SK-MEL-5 (cell line): ENCODE measurements around the gene FHOD1. TPM values are rescaled to one million over a fixed set of nuclear protein-coding genes. Genes with fewer than 3 reads are reported as not detected.
A peak's percentile ranks its signal among the peaks of the same experiment; 100 is the strongest.

ENCODE experiments used
- DNase-seq: peaks from one replicate; pipeline ENCODE4 v3.0.0-alpha.2; 2016; ENCODE audit warnings: low read depth, low spot score
- in situ Hi-C: cut with HindIII; loops from 2 replicates; pipeline ENCODE4 v1.10.0; 2016; ENCODE audit warnings: low sequenced_read_pairs, high pct_unique_total_duplicates, low pct_unique_long_range_greater_than_20kb
- total RNA-seq: library from RNA; depleted of rRNA; stranded (reverse); fragments of >200 nt; shearing (Covaris generic); gene quantifications from 2 replicates; pipeline ENCODE4 v1.2.3, GENCODE V29; 2014

The FHOD1 gene
- total RNA-seq, 1 experiment from 2014 or later = 10.5 TPM

GRCh38 chr16:67241008-67241900, 6.0 kb downstream of the FHOD1 start:
- in situ Hi-C loops = no loop called here
- DNase-seq = peak; percentile 43

DNA sequence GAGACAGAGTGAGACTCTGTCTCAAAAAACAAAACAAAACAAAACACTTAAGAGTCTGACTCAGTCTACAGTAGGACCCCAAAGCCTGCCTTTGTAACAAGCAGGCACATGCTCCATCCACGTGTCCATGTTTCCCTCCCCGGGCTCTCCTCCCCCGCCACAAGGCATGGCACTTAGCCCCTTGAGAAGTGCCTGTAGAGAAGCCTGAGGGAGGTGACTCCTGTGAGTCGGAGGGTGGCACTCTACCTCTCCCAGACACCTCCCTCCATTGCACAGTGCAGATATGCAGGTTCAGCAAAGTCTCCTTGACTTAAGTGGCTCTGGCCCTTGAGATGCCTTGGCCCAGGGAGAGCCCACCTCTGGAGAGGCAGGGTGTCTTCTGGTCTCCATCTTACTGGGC, 6.8 kb downstream of the FHOD1 start:
- DNase-seq = peak; percentile 14
- in situ Hi-C loops = no loop called here

DNA sequence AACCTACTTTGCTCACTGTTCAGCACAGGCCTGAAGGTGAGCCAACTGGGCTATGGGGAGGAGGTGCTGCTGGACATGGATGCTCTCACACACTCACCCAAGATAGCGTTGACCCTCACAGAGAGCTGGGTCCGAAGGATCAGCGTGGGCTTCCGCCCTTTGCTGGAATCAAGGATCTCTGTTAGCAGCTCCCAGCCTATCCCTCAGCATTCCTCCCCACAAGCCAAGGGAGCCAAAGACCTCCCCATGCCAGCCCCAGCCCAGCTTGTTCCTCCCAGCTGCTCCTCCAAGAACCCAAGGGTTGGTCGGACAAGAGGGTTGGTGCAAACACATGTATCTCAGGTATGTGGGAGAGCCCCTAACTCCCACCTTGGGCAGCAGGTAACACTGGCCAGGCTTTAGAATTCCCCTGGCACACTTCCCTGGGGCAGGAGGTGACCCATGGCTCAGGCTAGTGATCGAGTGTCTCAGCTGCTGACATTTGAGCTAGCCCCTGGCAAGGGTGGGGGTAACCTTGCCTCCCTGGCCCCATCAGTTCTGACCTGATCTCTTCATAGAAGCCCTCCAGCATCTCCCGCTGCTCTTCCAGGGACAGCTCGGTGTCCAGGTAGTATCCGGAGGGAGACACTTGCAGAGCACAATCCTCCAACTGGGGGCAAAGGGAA, 8.3 kb downstream of the FHOD1 start:
- no peak for DNase-seq
- in situ Hi-C loops = no loop called here

DNA sequence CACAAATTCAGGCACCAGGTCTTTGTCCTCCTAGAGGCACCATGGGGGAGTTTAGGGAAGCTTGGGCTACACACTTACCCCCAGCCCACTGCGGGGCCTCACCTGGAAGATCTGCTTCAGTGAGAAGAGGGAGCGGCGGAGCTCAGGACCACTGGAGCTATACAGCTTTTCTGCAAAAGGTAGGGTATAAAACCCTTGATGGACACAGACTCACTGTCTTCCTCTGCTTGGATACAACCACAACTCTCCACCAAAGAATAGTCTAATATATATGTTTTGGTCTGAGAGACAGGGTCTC, 9.1 kb downstream of the FHOD1 start:
- in situ Hi-C loops = no loop called here
- DNase-seq = no peak

DNA sequence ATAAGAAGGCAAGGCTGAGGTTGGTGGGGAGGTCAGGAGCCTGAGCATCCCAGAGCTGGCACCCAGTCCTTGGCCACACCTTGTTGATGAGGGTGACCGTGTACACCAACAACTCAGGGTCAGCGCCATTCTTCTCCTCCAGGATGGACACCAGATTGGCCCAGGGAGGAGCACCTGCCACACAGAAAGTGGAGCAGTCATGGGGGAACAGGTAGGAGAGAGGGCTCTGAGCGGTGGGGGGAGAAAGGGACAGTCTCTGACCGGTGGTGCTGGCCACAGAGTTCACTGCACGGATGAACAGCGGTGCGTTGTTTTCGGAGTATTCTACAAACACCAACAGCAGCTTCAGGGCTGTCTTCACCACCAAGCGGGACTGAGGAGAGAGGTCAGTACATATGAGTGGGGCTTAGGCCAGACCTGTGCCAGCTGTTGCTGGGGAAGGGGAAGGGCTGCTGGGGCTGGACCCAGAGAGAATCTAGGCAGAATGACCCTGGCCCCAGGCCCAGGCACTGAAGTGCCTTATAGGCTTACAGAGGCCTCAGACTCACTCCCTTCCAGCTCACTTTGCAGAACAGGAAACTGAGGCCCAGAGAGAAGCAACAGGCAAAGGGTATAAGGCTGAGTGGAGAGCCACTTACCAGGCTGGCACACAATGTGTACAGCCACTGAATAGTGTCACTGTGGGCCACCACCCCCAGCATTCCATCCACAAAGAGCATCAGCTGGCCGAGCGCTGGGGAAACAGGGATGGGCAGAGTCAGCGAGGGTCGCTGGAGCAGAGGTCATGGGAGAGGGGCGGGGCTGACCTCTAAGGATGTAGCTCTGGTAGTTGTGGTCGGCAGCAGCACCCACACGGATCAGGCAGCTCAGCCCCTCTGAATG, 9.6 kb downstream of the FHOD1 start:
- no peak for DNase-seq
- in situ Hi-C loops = no loop called here

GRCh38 chr16:67236563-67237395, 10.5 kb downstream of the FHOD1 start:
- in situ Hi-C loops = no loop called here
- peak; percentile 73 for DNase-seq

DNA sequence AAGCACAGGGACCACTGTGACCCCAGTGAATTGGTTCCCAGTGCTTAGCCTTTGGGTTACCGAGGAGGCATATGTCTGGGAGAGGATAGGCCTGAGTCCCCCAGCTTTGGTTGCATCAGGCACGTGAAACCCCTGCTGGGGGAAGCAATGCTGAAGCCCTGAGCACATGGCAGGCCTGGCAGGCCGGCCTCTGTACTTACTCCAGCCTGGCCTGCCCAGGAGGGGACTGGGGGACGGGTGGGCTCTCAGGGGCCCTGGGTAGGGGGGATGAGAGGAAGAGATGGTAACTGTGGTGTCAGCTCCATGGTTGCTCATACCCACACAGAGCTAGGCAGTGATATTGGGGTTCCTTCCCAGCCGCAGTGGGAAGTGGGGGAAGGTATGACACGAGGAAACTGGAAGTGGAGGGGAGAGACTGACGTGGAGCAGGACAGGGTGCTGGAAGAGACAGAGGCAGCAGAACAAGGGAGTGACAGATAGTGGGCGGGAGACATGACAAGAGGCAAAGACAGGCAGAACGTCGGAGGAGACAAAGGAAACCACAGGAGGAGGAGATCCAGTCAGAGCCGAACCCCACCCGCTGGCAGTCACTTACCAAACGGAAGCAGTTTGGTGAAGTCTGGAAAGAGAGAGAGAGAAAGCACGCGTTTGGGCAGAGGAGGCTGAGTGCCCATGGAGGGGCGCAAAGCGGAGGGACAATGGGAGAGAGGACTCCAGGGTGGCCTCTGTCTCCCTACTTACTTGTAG, 11.3 kb downstream of the FHOD1 start:
- no peak for DNase-seq
- in situ Hi-C loops = no loop called here

- no peak for DNase-seq
- in situ Hi-C loops = no loop called here
Observed at GRCh38 chr16:67234180-67234597, 13.1 kb downstream of the FHOD1 start.

GRCh38 chr16:67233596-67233995, 13.7 kb downstream of the FHOD1 start:
- in situ Hi-C loops = no loop called here
- no peak for DNase-seq

DNA sequence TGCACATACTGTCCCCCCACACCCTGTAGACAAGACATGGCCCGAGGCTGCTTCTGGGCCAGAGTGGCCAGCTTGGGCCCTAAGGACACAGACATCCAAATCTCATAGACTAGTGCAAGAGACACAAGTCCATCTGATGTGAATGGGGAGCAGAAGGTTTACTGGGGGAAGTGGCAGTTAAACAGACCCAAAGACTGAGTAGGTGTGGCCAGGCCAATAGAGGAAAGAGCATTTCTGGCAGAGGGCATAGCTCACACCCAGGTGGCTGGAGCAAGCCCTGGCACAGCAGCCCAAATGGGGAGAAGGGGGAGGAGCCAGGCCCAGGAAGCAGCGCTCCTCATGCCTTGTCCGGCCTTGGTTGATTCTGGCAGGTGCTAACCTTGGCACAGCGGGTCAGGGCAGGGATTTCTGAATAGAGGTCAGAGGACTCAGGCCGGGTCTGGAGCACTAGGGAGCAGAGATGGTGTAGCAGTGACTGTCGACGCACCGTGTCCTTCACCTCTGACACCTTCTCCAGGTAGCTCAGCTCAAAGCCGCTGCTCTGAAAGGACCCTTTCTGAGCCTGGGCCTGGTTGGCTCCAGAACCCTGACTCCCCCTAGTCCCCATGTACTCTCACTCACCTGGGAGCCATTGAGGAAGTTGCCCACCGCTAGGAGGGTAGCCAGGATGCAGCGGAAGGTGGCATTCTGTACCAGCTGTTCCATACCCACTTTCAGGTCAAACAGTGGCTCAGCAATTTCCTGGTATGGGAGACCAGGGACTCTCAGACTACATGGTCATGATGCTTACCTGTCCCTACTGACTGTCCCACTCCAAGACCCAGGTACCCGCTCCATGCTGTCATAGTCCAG, 16.2 kb downstream of the FHOD1 start:
- DNase-seq = no peak

DNA sequence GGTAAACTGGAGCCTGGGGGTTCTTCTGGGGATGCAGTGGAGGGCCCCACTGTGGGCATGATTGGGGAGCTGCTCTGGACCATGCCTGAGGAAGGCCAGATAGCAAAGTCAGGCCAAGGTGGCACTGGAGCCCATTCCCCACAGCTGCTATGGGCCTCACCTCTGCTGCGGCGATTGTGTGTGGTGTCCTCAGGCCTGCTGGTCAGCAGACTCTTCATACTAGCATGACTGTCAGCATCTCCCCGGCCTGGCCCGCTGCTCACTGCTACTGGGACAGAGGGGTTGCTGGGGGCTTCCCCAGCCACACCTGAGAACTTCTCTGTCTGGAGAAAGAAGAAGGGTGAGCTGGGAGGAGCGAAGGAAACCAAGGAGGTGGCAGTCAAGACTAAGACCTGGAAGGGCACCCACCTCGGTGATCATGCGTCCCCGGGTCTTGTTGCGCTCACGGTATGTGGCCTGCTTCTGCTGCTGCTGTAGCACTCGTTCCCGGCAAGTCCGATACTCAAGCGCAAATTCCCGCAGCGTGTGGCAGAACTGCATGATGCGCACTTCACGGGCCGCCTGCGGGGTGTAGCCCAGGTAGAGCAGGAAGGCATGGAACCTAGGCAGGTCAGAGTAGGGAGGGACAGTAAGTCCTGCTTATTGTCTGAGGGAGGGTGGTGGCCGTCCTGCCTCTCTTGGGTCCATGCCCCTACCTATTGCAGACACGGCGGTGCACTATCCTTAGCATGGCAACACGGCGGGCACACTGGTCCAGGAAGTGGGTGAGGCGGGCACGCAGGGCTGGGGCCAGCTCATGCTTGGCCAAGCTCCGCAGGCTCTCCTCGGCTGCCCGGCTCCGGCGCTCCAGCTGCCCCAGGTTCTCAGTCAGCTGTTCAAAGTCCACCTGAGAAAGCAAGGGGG, 17.1 kb downstream of the FHOD1 start:
- in situ Hi-C loops = no loop called here
- DNase-seq = no peak

More for the DNA sequence above, 16.2 kb downstream of the FHOD1 start:
- in situ Hi-C loops = no loop called here

DNA sequence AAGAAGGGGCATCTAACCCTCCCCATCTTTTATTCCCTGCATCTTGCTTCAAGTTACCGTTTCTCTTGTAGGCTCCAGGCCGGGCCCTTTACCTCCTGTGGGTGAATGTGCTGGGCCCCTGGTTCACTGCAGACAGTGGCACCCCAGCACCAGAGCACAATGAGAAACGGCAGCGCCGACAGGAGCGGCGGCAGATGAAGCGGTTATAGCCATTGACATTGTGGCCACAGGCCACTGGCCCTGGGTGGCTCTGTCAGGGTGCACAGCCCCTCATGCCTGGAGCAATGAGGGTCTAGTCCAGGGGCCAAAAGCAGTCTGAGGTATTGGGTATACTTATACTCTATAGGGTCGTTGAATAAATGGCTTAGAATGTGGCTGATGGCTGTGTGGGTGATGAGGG, 18.4 kb downstream of the FHOD1 start:
- DNase-seq = no peak
- in situ Hi-C loops = no loop called here

GRCh38 chr16:67228034-67228785, 19.1 kb downstream of the FHOD1 start:
- DNase-seq = no peak
- in situ Hi-C loops = no loop called here

GRCh38 chr16:67227567-67227921, 19.7 kb downstream of the FHOD1 start:
- DNase-seq = no peak
- in situ Hi-C loops = no loop called here
